Measurements from ENCODE around the gene MBOAT7. TPM values are rescaled to one million over a fixed set of nuclear protein-coding genes. Genes with fewer than 3 reads are reported as not detected.
"Not testable (repeated sequence)": the region's sequence is repeated elsewhere in the genome, so short reads cannot be mapped to it uniquely, and the experiment has no call there.

MBOAT7 gene
- total and polyA plus RNA-seq, 8 donors: 14.1 to 1,215 (median 48.7) TPM

- intact Hi-C loops (cut with DNase I; ENCODE audit: low total_unique reads): no loop called here
- H3K4me3 ChIP-seq: peak overlapping the region; percentile 75 to 93 (median 84)
- no peaks in the 10 kb centered on the region for H3K27me3 ChIP-seq
- peak in 1 of 2 donors; percentile 47 for DNase-seq
- H3K4me1 ChIP-seq: peaks cover 28 to 45% (median 40%) of the 10 kb centered on the region in 4 donors
- peaks cover 14 to 29% (median 22%) of the 10 kb centered on the region in 4 donors for H3K36me3 ChIP-seq
- H3K27ac ChIP-seq: peak overlapping the region; percentile 97 to 99 (median 99)
- no peaks in the 10 kb centered on the region for H3K9me3 ChIP-seq
- 13 to 25% (median 19%) methylated on average over 12 of the region's 12 CpGs for WGBS, 5 donors
- no peak for TF ChIP-seq EP300 (IDR thresholded peaks at IDR 0.05)
- TF ChIP-seq CTCF (IDR thresholded peaks at IDR 0.05): no peak
- no peak for TF ChIP-seq POLR2AphosphoS5 (IDR thresholded peaks at IDR 0.05)
- TF ChIP-seq POLR2A (IDR thresholded peaks at IDR 0.05): no peak
Observed at GRCh38 chr19:54188215-54188871, 1.0 kb downstream of the MBOAT7 start.

- no peaks in the 10 kb centered on the region for H3K27me3 ChIP-seq
- 40 to 73% (median 59%) methylated on average over 10 to 11 of the region's 11 CpGs for WGBS, 5 donors
- intact Hi-C loops (cut with DNase I; ENCODE audit: low total_unique reads): no loop called here
- H3K4me1 ChIP-seq: peaks cover 22 to 34% (median 30%) of the 10 kb centered on the region in 4 donors
- peak overlapping the region; percentile 26 to 99 (median 97) for H3K27ac ChIP-seq
- H3K4me3 ChIP-seq: no peak overlapping the region
- H3K9me3 ChIP-seq: no peaks in the 10 kb centered on the region
- DNase-seq: peak; percentile 59 to 91
- no peak for TF ChIP-seq CTCF (IDR thresholded peaks at IDR 0.05)
- peak in 1 of 3 donors; percentile 18 for TF ChIP-seq POLR2AphosphoS5 (IDR thresholded peaks at IDR 0.05)
- peaks cover 14 to 27% (median 21%) of the 10 kb centered on the region in 4 donors for H3K36me3 ChIP-seq
Observed at GRCh38 chr19:54186934-54187381, 2.4 kb downstream of the MBOAT7 start.

GRCh38 chr19:54186351-54186750 is 3.0 kb downstream of the MBOAT7 start:
- WGBS, 5 donors: 82 to 96% (median 86%) methylated on average over 7 to 8 of the region's 8 CpGs
- H3K9me3 ChIP-seq: no peaks in the 10 kb centered on the region
- peaks cover 18 to 28% (median 24%) of the 10 kb centered on the region in 4 donors for H3K4me1 ChIP-seq
- H3K27ac ChIP-seq: peak overlapping the region in 4 of 5 donors; percentile 26 to 97 (median 56)
- no peak overlapping the region for H3K4me3 ChIP-seq
- H3K36me3 ChIP-seq: peaks cover 14 to 28% (median 21%) of the 10 kb centered on the region in 4 donors
- intact Hi-C loops (cut with DNase I; ENCODE audit: low total_unique reads): no loop called here
- no peak for DNase-seq
- H3K27me3 ChIP-seq: no peaks in the 10 kb centered on the region
- TF ChIP-seq EP300 (IDR thresholded peaks at IDR 0.05) (no peak), CTCF (IDR thresholded peaks at IDR 0.05) (no peak), POLR2AphosphoS5 (IDR thresholded peaks at IDR 0.05) (no peak), POLR2A (IDR thresholded peaks at IDR 0.05) (no peak)

- DNase-seq: no peak
- TF ChIP-seq POLR2AphosphoS5 (IDR thresholded peaks at IDR 0.05) (no peak), POLR2A (IDR thresholded peaks at IDR 0.05) (no peak), CTCF (IDR thresholded peaks at IDR 0.05) (no peak), EP300 (IDR thresholded peaks at IDR 0.05) (no peak)
- H3K27me3 ChIP-seq: no peaks in the 10 kb centered on the region
- 88 to 92% (median 89%) methylated on average over 6 to 11 of the region's 11 CpGs for WGBS, 5 donors
- peaks cover 14 to 32% (median 23%) of the 10 kb centered on the region in 4 donors for H3K4me1 ChIP-seq
- intact Hi-C loops (cut with DNase I; ENCODE audit: low total_unique reads): no loop called here
- no peak overlapping the region for H3K27ac ChIP-seq
- no peak overlapping the region for H3K4me3 ChIP-seq
- peaks cover 16 to 57% (median 47%) of the 10 kb centered on the region in 4 donors for H3K36me3 ChIP-seq
- H3K9me3 ChIP-seq: no peaks in the 10 kb centered on the region
Observed at GRCh38 chr19:54183431-54183830, 5.9 kb downstream of the MBOAT7 start.

- Histone ChIP-seq H3K36me3 (peaks cover 12 to 60% (median 51%) of the 10 kb centered on the region in 4 donors), H3K4me1 (peaks cover 2 to 17% (median 10%) of the 10 kb centered on the region in 4 donors)
- DNase-seq; intact Hi-C loops (cut with DNase I; ENCODE audit: low total_unique reads); H3K27ac ChIP-seq; H3K9me3 ChIP-seq; H3K4me3 ChIP-seq; H3K27me3 ChIP-seq: not testable (repeated sequence)
- 84 to 94% (median 90%) methylated on average over 3 of the region's 3 CpGs for WGBS, 5 donors
Observed at GRCh38 chr19:54181894-54182293, 7.5 kb downstream of the MBOAT7 start.

Measured in stomach (tissue), 9 donors.